OCI-LY7 (cell line): Measurements from ENCODE around the gene GNG7.

Source experiments
- EZH2phosphoT487 ChIP-seq: fragments of 200-600 bp; sonication (generic); IDR thresholded peaks from 2 replicates; pipeline ENCODE4 v1.6.1; 2018; ENCODE audit warnings: low read depth, borderline replicate concordance, mild to moderate bottlenecking, mixed run types, antibody characterized with exemption, low read length, moderate library complexity, mixed read lengths
- TF ChIP-seq, protein P1 (sequence below): fragments of 200-600 bp; sonication (generic); conservative IDR thresholded peaks from 2 replicates; pipeline ENCODE4 v1.5.1; 2014; ENCODE audit warnings: mild to moderate bottlenecking, antibody characterized with exemption, low read length, moderate library complexity, mixed read lengths

- TF ChIP-seq, protein P1, sequence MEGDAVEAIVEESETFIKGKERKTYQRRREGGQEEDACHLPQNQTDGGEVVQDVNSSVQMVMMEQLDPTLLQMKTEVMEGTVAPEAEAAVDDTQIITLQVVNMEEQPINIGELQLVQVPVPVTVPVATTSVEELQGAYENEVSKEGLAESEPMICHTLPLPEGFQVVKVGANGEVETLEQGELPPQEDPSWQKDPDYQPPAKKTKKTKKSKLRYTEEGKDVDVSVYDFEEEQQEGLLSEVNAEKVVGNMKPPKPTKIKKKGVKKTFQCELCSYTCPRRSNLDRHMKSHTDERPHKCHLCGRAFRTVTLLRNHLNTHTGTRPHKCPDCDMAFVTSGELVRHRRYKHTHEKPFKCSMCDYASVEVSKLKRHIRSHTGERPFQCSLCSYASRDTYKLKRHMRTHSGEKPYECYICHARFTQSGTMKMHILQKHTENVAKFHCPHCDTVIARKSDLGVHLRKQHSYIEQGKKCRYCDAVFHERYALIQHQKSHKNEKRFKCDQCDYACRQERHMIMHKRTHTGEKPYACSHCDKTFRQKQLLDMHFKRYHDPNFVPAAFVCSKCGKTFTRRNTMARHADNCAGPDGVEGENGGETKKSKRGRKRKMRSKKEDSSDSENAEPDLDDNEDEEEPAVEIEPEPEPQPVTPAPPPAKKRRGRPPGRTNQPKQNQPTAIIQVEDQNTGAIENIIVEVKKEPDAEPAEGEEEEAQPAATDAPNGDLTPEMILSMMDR: peak; percentile 58; the same call in 1 of the 2 replicates
- TF ChIP-seq EZH2phosphoT487: no peak
Observed at GRCh38 chr19:2609389-2610116, 92.9 kb downstream of the GNG7 start.
